Tibial artery (tissue), 4 donors: Measurements from ENCODE around the gene MED12L.

Source experiments
- DNase-seq, 2 donors: peaks; one replicate each; pipeline ENCODE4 v3.0.0-alpha.2; 2019
- H3K27ac ChIP-seq, 2 donors: fragments of 200-600 bp; sonication (generic) in 1 of 2; 1 replicate in 1 of 2; 2 replicates in 1 of 2; pipeline ENCODE4 v1.5.1; 2018 to 2019; ENCODE audit warnings: mild to moderate bottlenecking in 1 of 2
- H3K27me3 ChIP-seq, 2 donors: fragments of 200-600 bp; sonication (generic) in 1 of 2; one replicate each; pipeline versions ENCODE4 v1.5.1 to v1.6.0; 2016 to 2019
- H3K36me3 ChIP-seq, 3 donors: fragments of 200-600 bp; sonication (generic) in 2 of 3; one replicate each; pipeline ENCODE4 v1.5.1; 2016 to 2019; ENCODE audit warnings: mild to moderate bottlenecking in 2 of 3
- H3K4me1 ChIP-seq, 4 donors: fragments of 200-600 bp; sonication (generic) in 2 of 4; 1 replicate in 3 of 4; 2 replicates in 1 of 4; pipeline ENCODE4 v1.5.1; 2016 to 2019
- H3K4me3 ChIP-seq, 2 donors: fragments of 200-600 bp; sonication (generic) in 1 of 2; 1 replicate in 1 of 2; 2 replicates in 1 of 2; pipeline ENCODE4 v1.5.1; 2018 to 2019; ENCODE audit warnings: mild to moderate bottlenecking in 2 of 2
- H3K9me3 ChIP-seq, 3 donors: fragments of 200-600 bp; sonication (generic) in 1 of 3; one replicate each; pipeline ENCODE4 v1.5.1; 2016 to 2019
- CTCF ChIP-seq, 2 experiments: fragments of 200-600 bp in 1 of 2; fragments of 450-650 bp in 1 of 2; IDR thresholded peaks; one replicate each; pipeline ENCODE4 v1.5.1; 2017 to 2019; ENCODE audit warnings: antibody characterized with exemption in 2 of 2, mild to moderate bottlenecking in 1 of 2, moderate library complexity in 1 of 2
- intact Hi-C: fragments of 100-400 bp; cut with DNase I; formaldehyde crosslinking; loops from one replicate; pipeline ENCODE4 v1.15.0; 2023; ENCODE audit warnings: low total_unique reads

The MED12L gene

GRCh38 chr3:151362751-151363174 lies 277.3 kb downstream of the MED12L start:
- intact Hi-C loops, result no loop called here

GRCh38 chr3:151366993-151367392 lies 281.5 kb downstream of the MED12L start:
- no peak for TF ChIP-seq CTCF (IDR thresholded peaks at IDR 0.05)
- intact Hi-C loops, result no loop called here

More at GRCh38 chr3:151362751-151363174, 277.3 kb downstream of the MED12L start:
- DNase-seq, result no peak
- TF ChIP-seq CTCF (IDR thresholded peaks at IDR 0.05), result no peak
- Histone ChIP-seq H3K4me1 (peaks cover 0 to under 1% (median under 1%) of the 10 kb centered on the region in 4 donors), H3K4me3 (no peak overlapping the region), H3K27ac (no peak overlapping the region), H3K36me3 (no peaks in the 10 kb centered on the region), H3K9me3 (no peaks in the 10 kb centered on the region), H3K27me3 (no peaks in the 10 kb centered on the region)

GRCh38 chr3:151367448-151367847 lies 282.0 kb downstream of the MED12L start:
- Histone ChIP-seq H3K9me3 (no peaks in the 10 kb centered on the region), H3K4me1 (peaks cover 0 to 11% (median 0%) of the 10 kb centered on the region in 4 donors), H3K36me3 (no peaks in the 10 kb centered on the region), H3K4me3 (no peak overlapping the region), H3K27ac (no peak overlapping the region), H3K27me3 (no peaks in the 10 kb centered on the region)
- TF ChIP-seq CTCF (IDR thresholded peaks at IDR 0.05), result no peak
- no peak for DNase-seq
- intact Hi-C loops, result no loop called here

More at GRCh38 chr3:151366993-151367392, 281.5 kb downstream of the MED12L start:
- Histone ChIP-seq H3K36me3 (no peaks in the 10 kb centered on the region), H3K27ac (no peak overlapping the region), H3K4me1 (peaks cover 0 to 7% (median 0%) of the 10 kb centered on the region in 4 donors), H3K27me3 (no peaks in the 10 kb centered on the region), H3K9me3 (no peaks in the 10 kb centered on the region), H3K4me3 (no peak overlapping the region)
- DNase-seq, result no peak

- Histone ChIP-seq H3K4me1 (peaks cover 0 to 13% (median 0%) of the 10 kb centered on the region in 4 donors), H3K9me3 (no peaks in the 10 kb centered on the region), H3K4me3 (no peak overlapping the region), H3K36me3 (no peaks in the 10 kb centered on the region), H3K27ac (no peak overlapping the region), H3K27me3 (no peaks in the 10 kb centered on the region)
- intact Hi-C loops, result no loop called here
- no peak for DNase-seq
- TF ChIP-seq CTCF (IDR thresholded peaks at IDR 0.05), result no peak
Observed at GRCh38 chr3:151371526-151371925, 286.1 kb downstream of the MED12L start.

- intact Hi-C loops, result no loop called here
- Histone ChIP-seq H3K9me3 (no peaks in the 10 kb centered on the region), H3K27me3 (no peaks in the 10 kb centered on the region), H3K4me1 (peaks cover 0 to 13% (median 0%) of the 10 kb centered on the region in 4 donors), H3K36me3 (no peaks in the 10 kb centered on the region), H3K4me3 (no peak overlapping the region), H3K27ac (no peak overlapping the region)
- TF ChIP-seq CTCF (IDR thresholded peaks at IDR 0.05), result no peak
- no peak for DNase-seq
Observed at GRCh38 chr3:151372063-151372820, 286.8 kb downstream of the MED12L start.
